HG03378 (cell line): ENCODE data around the gene ALKBH3.

Source experiments
- ATAC-seq: cut with Tn5 transposase; IDR thresholded peaks from one replicate; pipeline ENCODE4 v1.9.1; 2021; ENCODE audit warnings: mild to moderate bottlenecking, moderate library complexity; ENCODE audit not compliant: unreplicated experiment

ALKBH3 gene

GRCh38 chr11:43936076-43936475, 55.4 kb downstream of the ALKBH3 start:
- ATAC-seq, result no peak

DNA sequence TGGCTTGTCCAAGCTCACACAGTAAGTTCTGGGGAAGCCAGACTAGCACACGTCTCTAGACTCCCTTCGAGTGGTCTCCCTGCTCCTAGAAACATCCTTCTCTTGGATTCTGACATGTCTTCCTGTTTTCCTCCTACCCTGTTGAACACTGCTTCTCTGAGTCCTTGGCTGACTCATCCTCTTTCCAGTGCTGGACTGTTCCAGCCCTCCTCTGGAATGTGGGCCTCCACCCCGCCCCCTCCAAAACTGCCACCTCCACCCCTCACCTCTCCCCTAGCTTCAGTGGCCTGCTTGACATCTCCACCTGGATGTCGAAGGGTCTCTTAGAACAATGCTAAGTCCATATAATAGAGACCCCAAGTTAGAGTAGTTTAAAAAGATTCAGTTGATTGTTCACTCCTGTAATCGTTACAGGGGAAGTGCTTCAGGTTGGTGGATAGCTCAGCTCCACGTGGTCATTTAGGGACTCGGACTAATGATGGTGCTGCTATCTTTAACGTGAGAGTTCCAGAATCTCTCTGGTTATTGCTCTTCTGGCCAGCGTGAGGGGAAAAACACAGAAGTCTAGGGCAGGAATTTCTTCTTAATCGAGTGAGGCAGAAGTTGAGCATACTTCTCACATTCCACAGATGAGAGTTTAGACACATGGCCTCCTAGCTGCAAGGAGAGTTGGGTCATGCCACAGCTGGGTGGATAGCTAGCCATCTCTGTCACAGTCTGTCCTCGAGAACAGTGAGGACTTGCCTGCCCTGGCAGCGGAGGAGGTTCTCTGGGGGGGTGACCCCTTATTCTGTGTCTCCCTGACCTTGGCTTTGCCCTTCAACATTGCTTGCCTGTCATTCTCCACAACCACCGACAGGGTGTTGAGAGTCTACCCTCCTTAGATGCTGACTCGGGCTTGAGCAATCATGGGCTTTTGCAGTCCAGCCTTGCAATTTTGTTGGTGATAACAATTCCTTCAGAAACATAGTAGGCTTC, 57.1 kb downstream of the ALKBH3 start:
- ATAC-seq, result no peak

- ATAC-seq, result no peak
Measured at GRCh38 chr11:43941257-43941994, 60.8 kb downstream of the ALKBH3 start.

GRCh38 chr11:43942662-43943371, 62.2 kb downstream of the ALKBH3 start:
- ATAC-seq, result no peak

DNA sequence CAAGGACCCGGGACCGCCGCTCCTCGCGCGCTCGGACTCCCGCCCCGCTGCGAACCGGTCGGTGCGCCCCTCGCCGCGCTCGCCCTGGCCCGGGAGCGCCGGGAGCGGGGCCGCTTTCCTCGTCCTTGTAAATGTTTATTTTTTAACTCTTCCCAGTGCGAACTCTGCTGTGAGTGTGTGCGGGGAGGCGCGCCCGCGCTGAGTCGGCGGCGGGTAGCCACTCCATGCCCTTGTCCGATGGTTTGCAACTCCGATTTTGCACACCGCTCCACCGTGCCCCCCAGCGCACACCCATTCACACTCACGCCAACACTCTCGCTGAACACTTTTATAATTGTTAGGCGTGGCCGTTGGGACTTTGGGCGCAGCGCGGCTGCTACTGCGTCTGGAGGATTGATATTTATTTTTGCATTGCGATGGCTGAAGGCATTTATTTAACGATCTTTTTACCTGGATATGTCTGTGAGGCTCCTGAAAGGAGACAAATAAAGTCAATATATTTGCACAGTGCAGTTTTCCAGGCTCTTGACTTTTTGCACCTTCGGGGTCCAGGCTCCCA, 62.8 kb downstream of the ALKBH3 start:
- ATAC-seq, result no peak

DNA sequence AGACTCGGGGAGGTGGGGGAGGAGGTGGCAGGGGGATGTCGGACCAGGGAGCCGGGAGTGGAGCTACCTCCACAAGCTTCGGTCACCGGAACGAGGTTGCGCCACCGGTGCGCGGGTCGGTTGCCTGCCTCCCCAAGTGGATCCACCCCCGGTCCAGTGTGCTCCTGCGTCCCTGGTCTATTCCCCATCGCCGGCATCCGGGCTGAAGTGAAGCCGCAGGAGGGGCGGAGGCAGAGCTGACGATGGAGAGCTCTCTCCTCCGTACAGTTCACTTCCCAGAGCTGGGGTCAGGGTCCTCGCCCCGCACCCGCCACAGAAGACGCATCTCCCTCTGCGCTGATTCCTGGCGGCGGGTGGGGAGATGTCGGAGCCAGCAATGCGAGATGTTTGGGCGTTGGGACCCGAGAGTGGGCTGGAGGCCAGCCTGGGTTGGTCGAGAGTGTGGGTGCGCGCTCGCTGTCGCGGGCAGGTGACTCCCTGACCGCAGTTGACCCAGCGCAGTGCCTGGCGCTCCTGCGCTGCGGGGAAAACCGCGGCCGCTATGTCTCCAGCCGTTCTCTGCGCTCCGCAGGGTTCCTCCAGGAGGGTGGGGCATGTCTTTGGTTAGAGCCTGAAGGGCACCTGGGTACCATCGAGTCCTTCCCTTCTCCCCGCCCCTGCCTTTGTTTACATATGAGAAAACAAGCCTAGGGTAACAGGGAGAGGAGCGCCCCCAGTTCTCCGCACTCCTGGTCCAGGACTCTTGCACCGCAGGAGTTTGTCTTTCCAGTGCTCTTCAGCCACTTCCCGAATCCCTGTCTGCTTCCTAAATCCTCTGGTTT, 63.5 kb downstream of the ALKBH3 start:
- ATAC-seq, result no peak

DNA sequence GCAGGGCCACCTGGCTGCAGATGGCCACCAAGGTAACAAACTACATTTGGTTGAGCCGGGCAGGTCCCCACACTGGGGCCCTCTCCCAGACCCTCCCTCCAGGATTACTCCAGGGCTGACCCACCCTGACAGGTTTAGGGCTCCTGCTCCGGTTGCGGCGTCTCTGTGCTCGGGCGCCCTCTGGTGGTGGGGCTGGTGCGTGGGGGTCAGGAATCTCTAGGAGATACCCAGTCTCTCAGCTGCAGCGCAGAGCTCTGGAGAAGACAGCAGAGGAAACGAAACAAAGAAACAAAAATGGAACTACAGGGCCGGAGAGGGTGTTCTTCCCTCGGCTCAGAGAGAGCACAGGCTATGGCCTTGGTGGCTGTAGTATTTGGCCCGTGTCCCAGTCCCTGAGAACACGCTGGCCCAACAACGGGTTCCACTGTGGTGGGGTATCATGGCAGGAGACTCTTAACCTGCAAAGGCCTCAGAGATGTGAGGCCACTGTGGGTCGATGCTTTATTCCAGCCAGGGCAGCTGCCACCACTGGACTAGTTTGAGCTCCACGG, 64.2 kb downstream of the ALKBH3 start:
- no peak for ATAC-seq

GRCh38 chr11:43947003-43947500, 66.4 kb downstream of the ALKBH3 start:
- no peak for ATAC-seq

DNA sequence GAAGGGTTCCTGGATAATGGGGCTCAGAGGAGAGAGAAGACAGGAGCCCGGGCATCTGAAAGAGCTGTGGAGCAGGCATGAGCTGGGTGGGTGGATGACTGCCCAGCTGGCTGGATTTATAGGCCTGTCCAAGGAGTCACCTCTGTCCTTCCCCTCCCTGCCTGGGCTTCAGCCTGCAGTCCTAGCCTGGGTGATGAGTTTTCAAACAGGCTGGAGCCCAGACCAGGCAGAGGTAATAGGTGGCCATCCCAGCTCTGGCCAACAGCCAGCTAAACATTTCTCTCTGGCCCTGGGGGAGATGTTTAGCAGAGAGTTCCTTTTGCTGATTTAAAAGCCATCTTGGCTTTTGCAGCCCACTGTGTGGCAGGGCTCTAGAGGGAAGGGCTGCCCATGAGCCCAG, 67.2 kb downstream of the ALKBH3 start:
- no peak for ATAC-seq

GRCh38 chr11:43948341-43949225, 68.0 kb downstream of the ALKBH3 start:
- no peak for ATAC-seq

GRCh38 chr11:43950311-43950855, 69.8 kb downstream of the ALKBH3 start:
- no peak for ATAC-seq

- no peak for ATAC-seq
Measured at GRCh38 chr11:43951231-43951630, 70.6 kb downstream of the ALKBH3 start.

DNA sequence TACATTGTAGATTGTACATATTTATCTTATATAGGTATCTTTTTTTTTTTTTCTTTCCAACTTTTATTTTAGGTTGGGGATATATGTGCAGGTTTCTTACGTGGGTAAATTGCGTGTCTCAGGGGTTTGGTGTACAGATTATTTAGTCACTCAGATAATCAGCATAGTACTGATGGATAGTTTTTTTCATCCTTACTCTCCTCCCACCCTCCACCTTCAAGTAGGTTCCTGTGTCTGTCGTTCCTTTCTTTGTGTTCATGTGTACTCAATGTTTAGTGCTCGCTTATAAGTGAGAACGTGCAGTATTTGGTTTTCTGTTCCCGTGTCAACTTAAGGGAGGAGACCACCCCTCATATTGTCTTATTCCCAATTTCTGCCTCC, 71.4 kb downstream of the ALKBH3 start:
- no peak for ATAC-seq

DNA sequence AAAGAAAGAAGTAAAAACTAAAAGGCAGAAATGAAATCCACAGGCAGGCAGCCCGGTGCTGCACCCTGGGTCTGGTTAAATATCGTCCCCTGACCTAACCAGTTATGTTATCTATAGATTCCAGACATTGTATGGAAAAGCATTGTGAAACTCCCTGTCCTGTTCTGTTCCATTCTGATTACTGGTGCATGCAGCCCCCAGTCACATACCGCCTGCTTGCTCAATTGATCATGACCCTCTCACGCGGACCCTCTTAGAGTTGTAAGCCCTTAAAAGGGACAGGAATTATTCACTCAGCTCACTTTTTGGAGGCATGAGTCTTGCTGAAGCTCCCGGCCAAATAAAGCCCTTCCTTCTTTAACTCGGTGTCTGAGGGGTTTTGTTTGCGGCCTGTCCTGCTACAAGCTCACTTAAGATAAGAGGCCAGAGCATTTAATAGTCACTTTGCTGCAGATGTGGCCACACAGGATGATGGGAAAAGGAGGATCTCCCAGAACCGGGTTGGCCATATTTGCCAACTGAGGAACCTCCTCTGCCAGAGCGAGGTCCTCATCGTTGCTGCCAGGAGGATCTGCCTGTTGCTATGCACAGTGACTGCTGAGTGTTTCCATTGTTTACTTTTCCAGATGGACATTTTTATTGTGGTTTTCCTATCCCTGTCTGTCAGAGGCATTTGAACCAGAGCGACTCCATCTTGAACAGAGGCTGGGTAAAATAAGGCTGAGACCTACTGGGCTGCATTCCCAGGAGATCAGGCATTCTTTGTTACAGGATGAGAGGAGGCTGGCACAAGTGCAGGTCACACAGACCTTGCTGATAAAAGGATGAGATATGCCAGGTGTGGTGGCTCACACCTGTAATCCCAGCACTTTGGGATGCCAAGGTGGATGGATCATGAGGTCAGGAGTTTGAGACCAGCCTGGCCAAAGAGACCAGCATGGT, 72.0 kb downstream of the ALKBH3 start:
- ATAC-seq, result no peak

DNA sequence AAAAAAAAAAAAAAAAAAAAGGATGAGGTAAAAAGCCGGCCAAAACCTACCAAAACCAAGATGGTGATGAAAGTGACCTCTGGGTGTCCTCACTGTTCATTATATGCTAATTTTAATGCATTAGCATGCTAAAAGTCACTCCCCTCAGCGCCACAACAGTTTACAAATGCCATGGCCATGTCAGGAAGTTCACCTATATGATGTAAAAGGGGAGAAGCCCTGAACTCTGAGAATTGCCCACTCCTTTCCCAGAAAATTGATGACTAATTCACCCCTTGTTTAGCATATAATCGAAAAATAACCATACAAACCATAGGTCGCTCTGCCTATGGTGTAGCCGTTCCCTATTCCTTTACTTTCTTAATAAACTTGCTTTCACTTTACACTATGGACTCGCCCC, 72.9 kb downstream of the ALKBH3 start:
- ATAC-seq, result no peak

- no peak for ATAC-seq
Measured at GRCh38 chr11:43954241-43954640, 73.6 kb downstream of the ALKBH3 start.

GRCh38 chr11:43955381-43956118, 74.9 kb downstream of the ALKBH3 start:
- no peak for ATAC-seq
